Calu3 (cell line): ENCODE data around the gene KMT2A. TPM values are rescaled to one million over a fixed set of nuclear protein-coding genes. Genes with fewer than 3 reads are reported as not detected.
"Not testable (repeated sequence)": the region's sequence is repeated elsewhere in the genome, so short reads cannot be mapped to it uniquely, and the experiment has no call there.

Experiments
- BruUV-seq: library from RNA; stranded (reverse); fragments of 400-500 nt; replicated peaks from 2 replicates; lab custom pipeline; 2021; lab: Mats Ljungman, UMichigan
- CTCF ChIA-PET: fragments of 300-600 bp; sonication (Branson Sonifier 250); formaldehyde crosslinking; loops from one replicate; lab custom pipeline; 2022; ENCODE audit warnings: antibody characterized with exemption; lab: Charles Lee
- DNase-seq: peaks from one replicate; pipeline ENCODE4 v3.0.0; 2022
- H3K27ac Mint-ChIP-seq: one replicate; pipeline ENCODE4 v1.8.0; 2022; ENCODE audit warnings: mixed read lengths; ENCODE audit not compliant: unreplicated experiment
- H3K27me3 Mint-ChIP-seq: one replicate; pipeline ENCODE4 v1.8.0; 2022; ENCODE audit warnings: mixed read lengths; ENCODE audit not compliant: unreplicated experiment
- H3K36me3 Mint-ChIP-seq: one replicate; pipeline ENCODE4 v1.8.0; 2022; ENCODE audit warnings: mild to moderate bottlenecking, moderate library complexity, mixed read lengths; ENCODE audit not compliant: insufficient read depth, unreplicated experiment
- H3K4me1 Mint-ChIP-seq: one replicate; pipeline ENCODE4 v1.8.0; 2022; ENCODE audit warnings: mild to moderate bottlenecking, low read depth, mixed read lengths; ENCODE audit not compliant: unreplicated experiment
- H3K4me3 Mint-ChIP-seq: one replicate; pipeline ENCODE4 v1.8.0; 2022; ENCODE audit warnings: mild to moderate bottlenecking, low read depth, moderate library complexity, mixed read lengths; ENCODE audit not compliant: unreplicated experiment
- H3K9me3 Mint-ChIP-seq: one replicate; pipeline ENCODE4 v1.8.0; 2022; ENCODE audit warnings: low read depth, mixed read lengths; ENCODE audit not compliant: unreplicated experiment
- CTCF ChIP-seq: fragments of 200-600 bp; IDR thresholded peaks from one replicate; pipeline ENCODE4 v1.8.0; 2022; ENCODE audit warnings: antibody characterized with exemption; ENCODE audit not compliant: unreplicated experiment
- intact Hi-C: fragments of 100-400 bp; cut with micrococcal nuclease; formaldehyde crosslinking; loops from one replicate; pipeline ENCODE4 v1.10.0; 2022; ENCODE audit not compliant: unreplicated experiment
- total RNA-seq: library from RNA; stranded (reverse); gene quantifications from 2 replicates; pipeline ENCODE4 v1.2.3, GENCODE V29; 2022

Gene KMT2A
- total RNA-seq, 1 experiment from 2014 or later, result 58.1 TPM

GRCh38 chr11:118415739-118416068 is 20.6 kb upstream of the KMT2A start:
- no TSS peak for BruUV-seq
- no peak overlapping the region for H3K4me3 Mint-ChIP-seq
- H3K27me3 Mint-ChIP-seq, result no peaks in the 10 kb centered on the region
- no peak for TF ChIP-seq CTCF
- H3K4me1 Mint-ChIP-seq, result peaks cover 20% of the 10 kb centered on the region
- no peaks in the 10 kb centered on the region for H3K9me3 Mint-ChIP-seq
- CTCF ChIA-PET, result no interaction called here
- peak; percentile 49 for DNase-seq
- no peak overlapping the region for H3K27ac Mint-ChIP-seq
- intact Hi-C loops, result no loop called here
- peaks cover 6% of the 10 kb centered on the region for H3K36me3 Mint-ChIP-seq

- CTCF ChIA-PET, result interaction anchor here (0.6 kb wide), 1 partner anchor 131 kb away, joined by 5 read pairs; no protein-coding TSS in a partner anchor
- H3K27ac Mint-ChIP-seq, H3K27me3 Mint-ChIP-seq, H3K36me3 Mint-ChIP-seq, BruUV-seq, DNase-seq, H3K9me3 Mint-ChIP-seq, H3K4me3 Mint-ChIP-seq, intact Hi-C loops: not testable (repeated sequence)
- H3K4me1 Mint-ChIP-seq, result peaks cover 27% of the 10 kb centered on the region
These were observed 19.4 kb upstream of the KMT2A start for GRCh38 chr11:118416900-118417299.

GRCh38 chr11:118417801-118418200 is 18.5 kb upstream of the KMT2A start:
- no peak for DNase-seq
- Mint-ChIP-seq H3K4me3 (peak overlapping the region; percentile 43), H3K27ac (peak overlapping the region; percentile 15), H3K27me3 (no peaks in the 10 kb centered on the region), H3K9me3 (no peaks in the 10 kb centered on the region), H3K36me3 (no peaks in the 10 kb centered on the region), H3K4me1 (peaks cover 27% of the 10 kb centered on the region)
- no peak for TF ChIP-seq CTCF
- CTCF ChIA-PET, result interaction anchor here (0.5 kb wide), 1 partner anchor 280 kb away, joined by 3 read pairs; no protein-coding TSS in a partner anchor
- intact Hi-C loops, result no loop called here
- no TSS peak for BruUV-seq

- intact Hi-C loops, result no loop called here
- no peak for DNase-seq
- Mint-ChIP-seq H3K4me1 (peaks cover 29% of the 10 kb centered on the region), H3K4me3 (peak overlapping the region; percentile 38), H3K9me3 (no peaks in the 10 kb centered on the region), H3K36me3 (peaks cover 3% of the 10 kb centered on the region), H3K27me3 (no peaks in the 10 kb centered on the region), H3K27ac (peak overlapping the region; percentile 59)
- BruUV-seq, result no TSS peak
- CTCF ChIA-PET, result no interaction called here
- TF ChIP-seq CTCF, result no peak
These were observed 17.5 kb upstream of the KMT2A start for GRCh38 chr11:118418766-118419165.

GRCh38 chr11:118427707-118428106 is 8.6 kb upstream of the KMT2A start:
- intact Hi-C loops, result no loop called here
- no peak overlapping the region for H3K27ac Mint-ChIP-seq
- H3K36me3 Mint-ChIP-seq, result peaks cover 7% of the 10 kb centered on the region
- peaks cover 27% of the 10 kb centered on the region for H3K4me1 Mint-ChIP-seq
- no peaks in the 10 kb centered on the region for H3K9me3 Mint-ChIP-seq
- TF ChIP-seq CTCF, result no peak
- DNase-seq, result no peak
- no peak overlapping the region for H3K4me3 Mint-ChIP-seq
- no TSS peak for BruUV-seq
- no peaks in the 10 kb centered on the region for H3K27me3 Mint-ChIP-seq
- CTCF ChIA-PET, result interaction anchor here (0.6 kb wide), 1 partner anchor 1353 kb away, joined by 4 read pairs; no protein-coding TSS in a partner anchor
